Karpas-422 (cell line): ENCODE results near the gene PDZD4. TPM values are rescaled to one million over a fixed set of nuclear protein-coding genes. Genes with fewer than 3 reads are reported as not detected.

ENCODE experiments used
- DNase-seq: peaks from one replicate; pipeline ENCODE4 v3.0.0-alpha.2; 2015
- H2AFZ ChIP-seq: fragments of 200-600 bp; sonication (generic); 2 replicates; pipeline ENCODE4 v1.6.1; 2014; ENCODE audit warnings: antibody characterized with exemption, low read length, mixed read lengths
- H3K27ac ChIP-seq: fragments of 200-600 bp; sonication (generic); 2 replicates; pipeline ENCODE4 v1.5.1; 2014; ENCODE audit warnings: mild to moderate bottlenecking, low read length, moderate library complexity
- H3K27me3 ChIP-seq: fragments of 200-600 bp; sonication (generic); 2 replicates; pipeline ENCODE4 v1.6.1; 2014; ENCODE audit warnings: low read length, mixed read lengths
- H3K36me3 ChIP-seq: fragments of 200-600 bp; sonication (generic); 2 replicates; pipeline ENCODE4 v1.6.1; 2014; ENCODE audit warnings: low read length, mixed read lengths; ENCODE audit not compliant: insufficient read depth
- H3K4me1 ChIP-seq: fragments of 200-600 bp; sonication (generic); 2 replicates; pipeline ENCODE4 v1.6.1; 2014; ENCODE audit warnings: mild to moderate bottlenecking, low read length, mixed read lengths
- H3K4me2 ChIP-seq: fragments of 200-600 bp; sonication (generic); 2 replicates; pipeline ENCODE4 v1.6.1; 2014; ENCODE audit warnings: low read length, low read depth, mild to moderate bottlenecking; ENCODE audit not compliant: poor library complexity, severe bottlenecking
- H3K4me3 ChIP-seq: fragments of 200-600 bp; sonication (generic); 2 replicates; pipeline ENCODE4 v1.5.1; 2014; ENCODE audit warnings: mild to moderate bottlenecking, antibody characterized with exemption, low read length, mixed read lengths
- H3K79me2 ChIP-seq: fragments of 200-600 bp; sonication (generic); 2 replicates; pipeline ENCODE4 v1.6.1; 2014; ENCODE audit warnings: mild to moderate bottlenecking, low read length, mixed read lengths
- H3K9ac ChIP-seq: fragments of 200-600 bp; sonication (generic); 2 replicates; pipeline ENCODE4 v1.6.0; 2014; ENCODE audit warnings: low read length
- H3K9me2 ChIP-seq: fragments of 200-600 bp; sonication (generic), shearing (Covaris generic); replicated peaks from 2 replicates; pipeline ENCODE4 v1.6.0; 2014; ENCODE audit warnings: mild to moderate bottlenecking, low read length, moderate library complexity; ENCODE audit not compliant: insufficient read depth
- H3K9me3 ChIP-seq: fragments of 300-700, 200-600 bp; sonication (generic); 2 replicates; pipeline ENCODE4 v1.6.1; 2014; ENCODE audit warnings: low read length, mixed read lengths
- H4K20me1 ChIP-seq: fragments of 200-600 bp; sonication (generic); 2 replicates; pipeline ENCODE4 v1.6.1; 2014; ENCODE audit warnings: mild to moderate bottlenecking, antibody characterized with exemption, low read length, low read depth; ENCODE audit not compliant: insufficient read depth
- total RNA-seq: library from RNA; depleted of rRNA; stranded (reverse); fragments of >200 nt; shearing (Covaris generic); gene quantifications from 2 replicates; pipeline ENCODE4 v1.2.3, GENCODE V29; 2014; ENCODE audit warnings: low replicate concordance; rRNA removed

PDZD4 gene, protein sequence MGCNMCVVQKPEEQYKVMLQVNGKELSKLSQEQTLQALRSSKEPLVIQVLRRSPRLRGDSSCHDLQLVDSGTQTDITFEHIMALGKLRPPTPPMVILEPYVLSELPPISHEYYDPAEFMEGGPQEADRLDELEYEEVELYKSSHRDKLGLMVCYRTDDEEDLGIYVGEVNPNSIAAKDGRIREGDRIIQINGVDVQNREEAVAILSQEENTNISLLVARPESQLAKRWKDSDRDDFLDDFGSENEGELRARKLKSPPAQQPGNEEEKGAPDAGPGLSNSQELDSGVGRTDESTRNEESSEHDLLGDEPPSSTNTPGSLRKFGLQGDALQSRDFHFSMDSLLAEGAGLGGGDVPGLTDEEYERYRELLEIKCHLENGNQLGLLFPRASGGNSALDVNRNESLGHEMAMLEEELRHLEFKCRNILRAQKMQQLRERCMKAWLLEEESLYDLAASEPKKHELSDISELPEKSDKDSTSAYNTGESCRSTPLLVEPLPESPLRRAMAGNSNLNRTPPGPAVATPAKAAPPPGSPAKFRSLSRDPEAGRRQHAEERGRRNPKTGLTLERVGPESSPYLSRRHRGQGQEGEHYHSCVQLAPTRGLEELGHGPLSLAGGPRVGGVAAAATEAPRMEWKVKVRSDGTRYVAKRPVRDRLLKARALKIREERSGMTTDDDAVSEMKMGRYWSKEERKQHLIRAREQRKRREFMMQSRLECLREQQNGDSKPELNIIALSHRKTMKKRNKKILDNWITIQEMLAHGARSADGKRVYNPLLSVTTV
- total RNA-seq: not detected in 2 replicates

DNA sequence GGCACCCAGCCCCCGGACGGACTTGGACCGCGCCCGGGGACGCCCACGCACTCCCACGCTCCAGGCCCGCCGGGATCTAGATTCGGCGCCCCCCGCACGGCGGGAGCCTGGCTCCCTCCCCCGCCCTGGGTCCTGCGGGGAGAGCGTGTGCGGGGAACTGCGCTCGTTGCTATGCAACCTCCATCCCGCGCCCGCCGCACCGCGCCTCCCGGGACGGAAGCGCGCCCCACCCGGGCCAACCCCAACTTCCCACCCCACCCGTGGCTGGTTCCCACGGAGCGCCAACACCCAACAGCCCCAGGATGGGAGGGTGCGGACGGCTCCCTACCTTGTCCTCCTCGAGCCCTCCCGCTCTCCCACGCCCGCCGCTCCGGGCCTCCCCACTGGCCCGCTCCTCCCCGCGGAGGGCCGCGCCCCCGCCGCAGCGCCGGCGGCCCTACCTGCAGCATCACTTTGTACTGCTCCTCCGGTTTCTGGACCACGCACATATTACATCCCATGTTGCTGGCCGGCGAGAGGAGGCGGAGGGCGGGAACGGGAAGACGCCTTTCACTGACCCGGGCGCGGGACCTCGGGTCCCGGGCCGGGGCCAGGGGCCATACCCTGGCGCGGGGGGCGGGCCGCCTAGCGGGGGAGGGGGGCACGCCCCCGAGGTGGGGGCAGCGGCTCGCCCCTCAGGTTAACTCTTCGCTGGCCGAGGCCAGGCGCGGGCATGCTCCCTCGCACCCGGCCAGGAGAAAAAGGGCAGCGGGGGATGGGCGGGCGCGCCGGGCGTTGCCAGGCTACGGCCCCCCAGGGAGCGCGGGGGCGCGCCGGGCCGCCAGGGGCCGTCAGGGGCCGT, at the start of gene PDZD4:
TSS of gene PDZD4 (minus strand) at position 746 of the 841 bp plus-strand sequence. CDS start at position 500, 246 bp downstream.
- no peaks in the 10 kb centered on the region for H3K9me3 ChIP-seq
- H3K36me3 ChIP-seq: no peaks in the 10 kb centered on the region
- H3K4me1 ChIP-seq: no peaks in the 10 kb centered on the region
- no peak within 1 kb of the TSS for H3K4me3 ChIP-seq
- H3K79me2 ChIP-seq: no peaks in the 10 kb centered on the region
- H3K27me3 ChIP-seq: no peaks in the 10 kb centered on the region
- H2AFZ ChIP-seq: no peak within 1 kb of the TSS
- no peaks in the 10 kb centered on the region for H3K9me2 ChIP-seq
- H3K4me2 ChIP-seq: no peak within 1 kb of the TSS
- H4K20me1 ChIP-seq: no peaks in the 10 kb centered on the region
- H3K27ac ChIP-seq: no peak within 1 kb of the TSS
- no peak within 1 kb of the TSS for H3K9ac ChIP-seq
- DNase-seq: no peak

DNA sequence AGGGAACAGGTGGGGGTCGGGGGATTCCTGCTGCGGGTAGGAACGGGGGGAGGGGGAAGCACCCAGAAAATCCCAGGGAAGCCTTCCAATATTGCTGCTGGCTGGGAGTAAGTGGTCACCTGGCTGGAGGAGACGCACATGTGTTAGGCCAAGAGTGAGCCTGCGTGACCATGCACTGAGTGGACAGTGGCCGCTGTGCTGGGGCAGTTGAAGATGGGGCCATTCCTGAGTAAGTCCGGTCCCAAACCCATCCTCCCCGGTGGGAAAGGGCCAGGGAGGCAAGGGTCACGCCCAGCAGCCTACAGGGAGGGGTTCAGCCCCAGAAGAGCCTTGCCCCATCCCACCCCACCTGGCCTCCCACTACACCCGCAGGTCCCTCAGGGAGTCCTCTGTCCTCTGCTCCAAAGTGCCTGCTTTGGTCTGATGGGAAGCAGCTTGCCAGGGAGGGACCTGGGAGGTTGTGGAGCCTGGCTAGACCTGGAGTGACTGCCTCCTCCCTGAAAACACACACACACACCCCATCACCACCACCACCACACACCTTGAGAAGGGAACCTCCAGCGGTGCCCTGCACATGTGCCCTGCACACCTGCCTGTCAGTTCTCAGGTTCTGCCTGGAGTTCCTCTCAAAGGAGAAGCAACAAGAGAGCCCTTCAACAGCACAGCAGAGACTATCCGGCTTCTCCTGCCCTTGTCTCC, 49.5 kb upstream of the PDZD4 start:
- no peak overlapping the region for H3K9ac ChIP-seq
- no peaks in the 10 kb centered on the region for H3K27me3 ChIP-seq
- H3K9me3 ChIP-seq: no peaks in the 10 kb centered on the region
- H3K79me2 ChIP-seq: no peaks in the 10 kb centered on the region
- DNase-seq: no peak
- H3K36me3 ChIP-seq: no peaks in the 10 kb centered on the region
- no peaks in the 10 kb centered on the region for H3K9me2 ChIP-seq
- 0 out of 2 replicates have a peak, but pooled peaks cover 5% of the 10 kb centered on the region for H4K20me1 ChIP-seq
- no peaks in the 10 kb centered on the region for H3K4me1 ChIP-seq
- H3K4me2 ChIP-seq: no peak overlapping the region
- H2AFZ ChIP-seq: no peak overlapping the region
- no peak overlapping the region for H3K4me3 ChIP-seq
- no peak overlapping the region for H3K27ac ChIP-seq

DNA sequence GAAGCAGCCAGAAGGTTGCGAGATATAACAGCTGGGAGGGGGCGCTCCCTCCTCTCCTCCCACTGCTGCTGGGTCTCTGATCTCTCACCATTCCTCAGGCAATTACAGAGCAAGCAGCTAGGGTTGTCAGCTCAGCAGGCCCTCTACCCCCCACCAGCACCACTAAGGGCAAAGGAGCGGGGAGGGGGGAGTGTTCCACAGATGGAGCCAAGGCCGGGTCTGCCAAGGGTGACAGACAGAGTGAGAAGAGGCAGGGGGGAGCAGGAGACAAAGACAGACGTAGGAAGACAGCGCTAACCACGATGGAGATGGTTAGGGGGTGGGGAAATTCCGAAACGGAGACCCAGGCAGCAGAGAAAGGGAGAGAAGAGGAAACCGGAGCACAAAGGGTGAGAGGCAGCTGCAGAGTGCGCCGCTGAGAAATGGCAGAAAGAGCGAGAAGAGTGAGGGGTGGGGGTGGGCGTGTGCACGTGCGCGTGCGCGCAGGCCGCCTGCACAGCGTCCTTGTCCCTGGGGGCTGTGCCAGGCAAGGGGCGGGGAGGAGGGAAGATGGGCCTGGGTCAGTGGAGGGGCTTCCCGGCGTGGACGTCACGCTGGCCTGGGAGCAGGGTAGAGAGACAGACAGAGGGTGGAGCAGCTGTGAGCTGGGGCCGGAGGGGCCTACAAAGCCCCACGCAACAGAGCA, 48.8 kb upstream of the PDZD4 start:
- Histone ChIP-seq H4K20me1 (0 out of 2 replicates have a peak, but pooled peaks cover 5% of the 10 kb centered on the region), H3K27me3 (no peaks in the 10 kb centered on the region), H3K9me3 (no peaks in the 10 kb centered on the region), H3K4me2 (no peak overlapping the region), H3K4me1 (no peaks in the 10 kb centered on the region), H2AFZ (no peak overlapping the region), H3K36me3 (no peaks in the 10 kb centered on the region), H3K4me3 (no peak overlapping the region), H3K9me2 (no peaks in the 10 kb centered on the region), H3K9ac (no peak overlapping the region), H3K79me2 (no peaks in the 10 kb centered on the region), H3K27ac (no peak overlapping the region)
- DNase-seq: no peak

DNA sequence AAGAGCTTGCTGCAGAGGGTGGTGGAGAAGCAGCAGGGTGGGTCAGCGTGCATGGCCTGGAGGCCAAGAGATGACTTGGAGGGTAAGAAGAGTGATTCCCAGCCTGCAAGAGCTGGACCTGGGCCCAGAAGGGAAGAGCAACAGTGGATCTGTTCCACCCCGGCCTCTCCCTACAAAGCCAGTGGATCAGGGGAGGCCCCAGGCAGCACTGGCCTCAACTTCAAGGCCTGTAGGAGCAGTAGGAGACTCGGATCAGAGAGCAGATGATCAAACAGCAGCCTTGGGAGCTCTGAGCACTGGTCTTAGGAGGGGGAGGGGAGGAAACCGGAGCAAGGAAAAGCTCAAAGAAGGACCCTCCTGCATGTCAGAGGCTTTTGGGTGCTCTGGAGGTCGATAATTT, 48.0 kb upstream of the PDZD4 start:
- H3K4me3 ChIP-seq: no peak overlapping the region
- no peaks in the 10 kb centered on the region for H3K27me3 ChIP-seq

DNA sequence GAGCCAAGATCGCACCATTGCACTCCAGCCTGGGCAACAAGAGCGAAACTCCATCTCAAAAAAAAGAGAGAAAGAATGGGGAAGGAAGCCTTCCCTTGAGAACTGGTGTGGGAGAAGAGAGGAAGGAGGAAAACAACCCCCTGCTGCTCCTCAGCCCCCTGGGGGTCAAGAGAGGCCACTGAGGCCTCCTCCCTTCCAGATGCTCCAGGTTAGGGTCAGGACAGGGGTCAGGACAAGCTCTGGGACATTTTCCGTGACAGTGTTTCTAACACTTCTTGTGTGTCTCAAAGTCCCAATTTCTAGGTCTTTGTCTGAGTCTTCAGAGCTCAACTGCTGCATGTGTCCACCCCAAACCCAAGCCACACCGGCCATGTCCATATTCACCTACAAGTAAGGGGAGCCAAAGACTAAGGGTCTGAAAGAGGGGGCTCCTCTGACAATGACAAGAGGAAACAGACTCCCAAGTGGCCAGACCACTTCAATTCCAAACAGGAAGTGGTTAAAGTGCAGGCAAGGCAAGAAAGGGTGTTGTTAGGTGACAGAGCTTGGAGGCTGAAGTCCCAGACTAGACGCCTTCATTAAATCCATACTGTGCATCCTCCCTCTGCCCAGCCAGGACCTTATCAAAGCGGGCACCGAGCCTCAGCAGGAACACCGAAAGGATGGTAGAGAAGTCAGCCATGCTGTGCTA, 47.4 kb upstream of the PDZD4 start:
- Histone ChIP-seq H3K79me2 (no peaks in the 10 kb centered on the region), H3K4me2 (no peak overlapping the region), H3K36me3 (no peaks in the 10 kb centered on the region), H3K4me1 (no peaks in the 10 kb centered on the region), H3K27me3 (no peaks in the 10 kb centered on the region), H3K27ac (no peak overlapping the region), H2AFZ (no peak overlapping the region), H3K9me2 (no peaks in the 10 kb centered on the region), H4K20me1 (0 out of 2 replicates have a peak, but pooled peaks cover 5% of the 10 kb centered on the region), H3K9me3 (no peaks in the 10 kb centered on the region), H3K4me3 (no peak overlapping the region), H3K9ac (no peak overlapping the region)
- no peak for DNase-seq

More for the DNA sequence above, 48.0 kb upstream of the PDZD4 start:
- Histone ChIP-seq H4K20me1 (0 out of 2 replicates have a peak, but pooled peaks cover 5% of the 10 kb centered on the region), H3K36me3 (no peaks in the 10 kb centered on the region), H3K4me2 (no peak overlapping the region), H3K27ac (no peak overlapping the region), H3K9me3 (no peaks in the 10 kb centered on the region), H3K9ac (no peak overlapping the region), H3K79me2 (no peaks in the 10 kb centered on the region), H3K9me2 (no peaks in the 10 kb centered on the region), H2AFZ (no peak overlapping the region), H3K4me1 (no peaks in the 10 kb centered on the region)
- no peak for DNase-seq

DNA sequence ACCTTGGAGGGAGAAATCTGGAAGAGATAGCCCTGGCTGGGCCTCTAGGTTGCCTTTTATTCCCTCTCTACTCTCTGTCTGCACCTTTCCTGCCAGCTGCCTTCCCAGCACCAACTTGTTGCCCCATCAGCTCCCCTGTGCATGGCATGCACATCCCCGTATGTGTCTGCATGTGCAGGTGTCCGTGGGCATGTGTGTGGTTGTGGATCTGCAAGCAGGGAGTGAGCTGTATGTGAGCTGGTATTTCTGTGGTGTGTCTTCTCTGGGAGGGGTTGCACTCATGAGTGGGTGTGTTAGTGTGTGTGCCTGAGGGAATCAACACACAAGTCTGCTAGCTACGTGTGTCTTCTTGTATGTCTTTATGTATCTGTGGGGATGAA, 45.8 kb upstream of the PDZD4 start:
- Histone ChIP-seq H3K27ac (no peak overlapping the region), H3K4me1 (no peaks in the 10 kb centered on the region), H3K4me3 (no peak overlapping the region), H3K9me3 (no peaks in the 10 kb centered on the region), H3K9ac (no peak overlapping the region), H3K4me2 (no peak overlapping the region), H3K27me3 (no peaks in the 10 kb centered on the region), H3K79me2 (no peaks in the 10 kb centered on the region), H3K36me3 (no peaks in the 10 kb centered on the region), H4K20me1 (0 out of 2 replicates have a peak, but pooled peaks cover 5% of the 10 kb centered on the region), H3K9me2 (no peaks in the 10 kb centered on the region), H2AFZ (no peak overlapping the region)
- no peak for DNase-seq
